ENCODE data around the gene SH3RF2.

SH3RF2 gene

GRCh38 chr5:145919413-145919812 is 17.0 kb upstream of the SH3RF2 start:
- no peaks in the 10 kb centered on the region for H3K27me3 ChIP-seq (replicated peaks; ENCODE audit: insufficient read depth, low read length)
- H3K9me3 ChIP-seq (replicated peaks; ENCODE audit: insufficient read depth, low read length): no peaks in the 10 kb centered on the region
- no peak overlapping the region for H3K27ac ChIP-seq (ENCODE audit: low read length)
- no peak for TF ChIP-seq EZH2phosphoT487 (IDR thresholded peaks at IDR 0.05; ENCODE audit: low read length)
- no peak for TF ChIP-seq CTCF (IDR thresholded peaks at IDR 0.05; ENCODE audit: low read length)
- TF ChIP-seq EZH2 (optimal IDR thresholded peaks at IDR 0.05; ENCODE audit: low read depth, low read length): no peak
- no peaks in the 10 kb centered on the region for H3K79me2 ChIP-seq (ENCODE audit: low read length)
- H3K4me3 ChIP-seq (ENCODE audit: low read length): no peak overlapping the region
- no peaks in the 10 kb centered on the region for H3K36me3 ChIP-seq (replicated peaks; ENCODE audit: insufficient read depth, low read length)
- H3K4me2 ChIP-seq (ENCODE audit: low read depth, low read length): no peak overlapping the region
- H3K9ac ChIP-seq (ENCODE audit: low read length): no peak overlapping the region
- no peaks in the 10 kb centered on the region for H3K9me2 ChIP-seq (replicated peaks; ENCODE audit: insufficient read depth, low read length)
- H2AFZ ChIP-seq (ENCODE audit: low read length): no peak overlapping the region
- no peak for DNase-seq
- H3K4me1 ChIP-seq (ENCODE audit: low read length): no peaks in the 10 kb centered on the region
- H4K20me1 ChIP-seq (ENCODE audit: insufficient read depth, low read length): no peaks in the 10 kb centered on the region
- no peaks in the 10 kb centered on the region for H3F3A ChIP-seq (ENCODE audit: insufficient read depth, low read length)

GRCh38 chr5:145920542-145921210 is 15.7 kb upstream of the SH3RF2 start:
- Histone ChIP-seq H3K9me3 (replicated peaks; ENCODE audit: insufficient read depth, low read length) (no peaks in the 10 kb centered on the region), H3K36me3 (replicated peaks; ENCODE audit: insufficient read depth, low read length) (no peaks in the 10 kb centered on the region), H4K20me1 (ENCODE audit: insufficient read depth, low read length) (no peaks in the 10 kb centered on the region), H3K4me2 (ENCODE audit: low read depth, low read length) (no peak overlapping the region), H3K4me1 (ENCODE audit: low read length) (no peaks in the 10 kb centered on the region), H3K27me3 (replicated peaks; ENCODE audit: insufficient read depth, low read length) (no peaks in the 10 kb centered on the region), H3K9me2 (replicated peaks; ENCODE audit: insufficient read depth, low read length) (no peaks in the 10 kb centered on the region), H3K9ac (ENCODE audit: low read length) (no peak overlapping the region), H3F3A (ENCODE audit: insufficient read depth, low read length) (no peaks in the 10 kb centered on the region), H3K27ac (ENCODE audit: low read length) (no peak overlapping the region), H3K4me3 (ENCODE audit: low read length) (no peak overlapping the region), H2AFZ (ENCODE audit: low read length) (no peak overlapping the region), H3K79me2 (ENCODE audit: low read length) (no peaks in the 10 kb centered on the region)
- DNase-seq: no peak
- no peak for TF ChIP-seq CTCF (IDR thresholded peaks at IDR 0.05; ENCODE audit: low read length)
- no peak for TF ChIP-seq EZH2phosphoT487 (IDR thresholded peaks at IDR 0.05; ENCODE audit: low read length)
- no peak for TF ChIP-seq EZH2 (optimal IDR thresholded peaks at IDR 0.05; ENCODE audit: low read depth, low read length)

- H3K79me2 ChIP-seq (ENCODE audit: low read length): no peaks in the 10 kb centered on the region
- H3K9ac ChIP-seq (ENCODE audit: low read length): no peak overlapping the region
- H3K4me3 ChIP-seq (ENCODE audit: low read length): no peak overlapping the region
- no peak overlapping the region for H3K27ac ChIP-seq (ENCODE audit: low read length)
- no peak overlapping the region for H3K4me2 ChIP-seq (ENCODE audit: low read depth, low read length)
- no peaks in the 10 kb centered on the region for H3K36me3 ChIP-seq (replicated peaks; ENCODE audit: insufficient read depth, low read length)
- no peaks in the 10 kb centered on the region for H3K27me3 ChIP-seq (replicated peaks; ENCODE audit: insufficient read depth, low read length)
- no peak for DNase-seq
- no peak overlapping the region for H2AFZ ChIP-seq (ENCODE audit: low read length)
- no peaks in the 10 kb centered on the region for H3K4me1 ChIP-seq (ENCODE audit: low read length)
- H3K9me2 ChIP-seq (replicated peaks; ENCODE audit: insufficient read depth, low read length): no peaks in the 10 kb centered on the region
- no peaks in the 10 kb centered on the region for H3K9me3 ChIP-seq (replicated peaks; ENCODE audit: insufficient read depth, low read length)
- TF ChIP-seq EZH2phosphoT487 (IDR thresholded peaks at IDR 0.05; ENCODE audit: low read length) (no peak), CTCF (IDR thresholded peaks at IDR 0.05; ENCODE audit: low read length) (no peak), EZH2 (optimal IDR thresholded peaks at IDR 0.05; ENCODE audit: low read depth, low read length) (no peak)
- no peaks in the 10 kb centered on the region for H4K20me1 ChIP-seq (ENCODE audit: insufficient read depth, low read length)
- no peaks in the 10 kb centered on the region for H3F3A ChIP-seq (ENCODE audit: insufficient read depth, low read length)
Observed at GRCh38 chr5:145921211-145921610, 15.2 kb upstream of the SH3RF2 start.
